Measurements from ENCODE around the gene SLC26A11.

DNA sequence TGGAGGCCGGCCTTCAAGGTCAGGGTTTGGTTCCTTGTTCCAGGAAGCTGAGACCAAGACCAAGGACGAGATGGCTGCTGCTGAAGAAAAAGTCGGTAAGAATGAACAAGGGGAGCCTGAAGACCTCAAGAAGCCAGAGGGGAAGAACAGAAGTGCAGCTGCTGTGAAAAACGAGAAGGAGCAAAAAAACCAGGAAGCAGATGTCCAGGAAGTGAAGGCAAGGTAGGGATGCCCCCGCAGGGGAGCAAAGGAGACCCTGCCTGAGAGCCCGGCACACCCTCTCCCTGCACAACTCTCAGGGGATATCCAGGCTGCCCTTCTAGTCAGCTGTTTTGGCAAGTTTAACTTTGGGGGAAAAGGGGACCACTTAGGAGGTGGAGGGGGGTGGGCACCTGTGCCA is 69.4 kb downstream of the SLC26A11 start:
- TF ChIP-seq, protein P1, sequence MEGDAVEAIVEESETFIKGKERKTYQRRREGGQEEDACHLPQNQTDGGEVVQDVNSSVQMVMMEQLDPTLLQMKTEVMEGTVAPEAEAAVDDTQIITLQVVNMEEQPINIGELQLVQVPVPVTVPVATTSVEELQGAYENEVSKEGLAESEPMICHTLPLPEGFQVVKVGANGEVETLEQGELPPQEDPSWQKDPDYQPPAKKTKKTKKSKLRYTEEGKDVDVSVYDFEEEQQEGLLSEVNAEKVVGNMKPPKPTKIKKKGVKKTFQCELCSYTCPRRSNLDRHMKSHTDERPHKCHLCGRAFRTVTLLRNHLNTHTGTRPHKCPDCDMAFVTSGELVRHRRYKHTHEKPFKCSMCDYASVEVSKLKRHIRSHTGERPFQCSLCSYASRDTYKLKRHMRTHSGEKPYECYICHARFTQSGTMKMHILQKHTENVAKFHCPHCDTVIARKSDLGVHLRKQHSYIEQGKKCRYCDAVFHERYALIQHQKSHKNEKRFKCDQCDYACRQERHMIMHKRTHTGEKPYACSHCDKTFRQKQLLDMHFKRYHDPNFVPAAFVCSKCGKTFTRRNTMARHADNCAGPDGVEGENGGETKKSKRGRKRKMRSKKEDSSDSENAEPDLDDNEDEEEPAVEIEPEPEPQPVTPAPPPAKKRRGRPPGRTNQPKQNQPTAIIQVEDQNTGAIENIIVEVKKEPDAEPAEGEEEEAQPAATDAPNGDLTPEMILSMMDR (conservative IDR thresholded peaks at IDR 0.05): no peak
- TF ChIP-seq ZFX (IDR thresholded peaks at IDR 0.05): no peak
